Frontal cortex (tissue), 4 donors: ENCODE measurements around the gene CCNB1. TPM values are rescaled to one million over a fixed set of nuclear protein-coding genes. Genes with fewer than 3 reads are reported as not detected.
"Not testable (repeated sequence)": the region's sequence is repeated elsewhere in the genome, so short reads cannot be mapped to it uniquely, and the experiment has no call there.

Experiments used
- DNase-seq, 2 donors: peaks; one replicate each; pipeline ENCODE4 v3.0.0; 2012; ENCODE audit warnings: low spot score in 2 of 2
- FAIRE-seq: peaks from 2 replicates; lab custom pipeline; 2012; peaks lifted over from hg19 to GRCh38; lab: Jason Lieb, UNC
- total RNA-seq: library from RNA; depleted of rRNA; stranded (reverse); fragments of >200 nt; gene quantifications from one replicate; pipeline ENCODE4 v1.2.3, GENCODE V29; 2014
- donor health status: control.
- donor health status: control.
- donor health status: control.

Gene CCNB1
- total RNA-seq, result 26.5 TPM

GRCh38 chr5:69166686-69167492 lies at the start of gene CCNB1:
Gene CCNB1 (plus strand): TSS chr5:69167150. CDS start chr5:69167263, 113 bp downstream.
- FAIRE-seq, result peak; percentile 10
- peak; percentile 88 to 99 for DNase-seq

GRCh38 chr5:69129413-69129812 lies 37.5 kb upstream of the CCNB1 start:
- DNase-seq, result no peak
- FAIRE-seq, result no peak

DNA sequence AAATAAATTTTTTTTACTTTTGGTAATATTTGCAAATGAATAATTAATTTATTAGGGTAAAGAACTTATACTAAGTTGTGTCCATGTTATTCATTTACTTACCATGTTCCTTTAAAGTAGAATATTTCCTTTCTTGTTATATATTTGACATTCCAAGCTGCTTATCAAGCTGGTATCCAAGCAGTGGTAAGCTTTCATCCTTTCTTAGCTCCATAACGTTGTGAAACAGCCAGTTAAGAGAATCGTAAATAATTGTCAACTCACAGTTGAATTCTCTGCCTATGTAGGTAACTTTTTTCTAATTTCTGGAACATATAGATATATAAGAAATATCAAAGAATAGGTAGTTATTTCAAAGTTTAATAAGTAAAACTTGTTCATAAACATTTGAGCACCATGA lies 36.7 kb upstream of the CCNB1 start:
- FAIRE-seq (no peak), DNase-seq (no peak)

- FAIRE-seq (no peak), DNase-seq (no peak)
These were observed 35.6 kb upstream of the CCNB1 start for GRCh38 chr5:69131304-69131703.

GRCh38 chr5:69134126-69134525 lies 32.8 kb upstream of the CCNB1 start:
- FAIRE-seq, result no peak
- DNase-seq, result no peak

GRCh38 chr5:69136293-69136692 lies 30.7 kb upstream of the CCNB1 start:
- FAIRE-seq (no peak), DNase-seq (no peak)

DNA sequence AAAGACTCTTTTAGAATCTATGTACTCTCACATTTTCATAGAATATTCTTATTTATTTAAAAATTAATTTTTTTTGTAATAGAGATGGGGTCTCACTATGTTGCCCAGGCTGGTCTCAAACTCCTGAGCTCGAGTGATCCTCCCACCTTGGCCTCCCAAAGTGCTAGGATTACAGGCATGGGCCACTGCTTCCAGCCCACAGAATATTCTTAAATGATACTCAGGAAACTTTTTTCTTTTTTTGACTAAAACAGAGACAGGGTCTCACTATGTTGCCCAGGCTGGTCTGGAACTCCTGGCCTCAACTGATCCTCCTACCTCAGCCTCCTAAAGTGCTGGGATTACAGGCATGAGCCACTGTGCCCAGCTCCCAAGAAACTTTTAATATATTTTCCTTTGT lies 29.7 kb upstream of the CCNB1 start:
- not testable (repeated sequence) for FAIRE-seq, DNase-seq

GRCh38 chr5:69137807-69138206 lies 29.1 kb upstream of the CCNB1 start:
- no peak for FAIRE-seq
- no peak for DNase-seq

DNA sequence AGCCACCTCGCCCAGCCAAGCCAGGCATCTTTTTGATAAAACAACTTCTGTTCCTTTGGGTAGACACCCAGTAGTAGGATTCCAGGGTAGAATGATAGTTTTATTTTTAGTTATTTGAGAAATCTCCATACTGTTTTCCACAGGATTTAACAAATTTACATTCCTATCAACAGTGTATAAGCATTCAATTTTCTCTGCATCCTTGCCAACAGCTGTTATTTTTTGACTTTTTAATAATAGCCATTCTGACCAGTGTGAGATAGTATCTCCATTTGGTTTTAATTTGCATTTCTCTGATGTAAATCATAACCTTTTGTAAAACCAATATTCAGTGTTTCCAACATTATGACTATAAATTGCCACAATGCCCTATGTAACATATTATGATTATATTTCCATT lies 28.2 kb upstream of the CCNB1 start:
- no peak for FAIRE-seq
- no peak for DNase-seq

DNA sequence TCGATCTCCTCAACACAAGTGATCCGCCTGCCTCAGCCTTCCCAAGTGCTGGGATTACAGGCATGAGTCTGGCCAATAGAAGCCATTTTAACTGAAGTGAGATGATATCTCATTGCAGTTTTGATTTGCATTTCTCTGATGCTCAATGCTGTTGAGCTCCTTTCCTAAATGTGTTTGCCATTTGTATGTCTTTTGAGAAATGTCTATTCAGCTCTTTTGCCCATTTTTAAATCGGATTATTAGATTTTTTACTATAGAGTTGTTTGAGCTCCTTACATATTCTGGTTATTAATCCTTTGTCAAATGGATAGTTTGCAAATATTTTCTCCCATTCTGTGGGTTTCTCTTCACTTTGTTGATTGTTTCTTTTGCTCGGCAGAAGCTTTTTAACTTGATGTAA lies 26.7 kb upstream of the CCNB1 start:
- not testable (repeated sequence) for DNase-seq, FAIRE-seq

DNA sequence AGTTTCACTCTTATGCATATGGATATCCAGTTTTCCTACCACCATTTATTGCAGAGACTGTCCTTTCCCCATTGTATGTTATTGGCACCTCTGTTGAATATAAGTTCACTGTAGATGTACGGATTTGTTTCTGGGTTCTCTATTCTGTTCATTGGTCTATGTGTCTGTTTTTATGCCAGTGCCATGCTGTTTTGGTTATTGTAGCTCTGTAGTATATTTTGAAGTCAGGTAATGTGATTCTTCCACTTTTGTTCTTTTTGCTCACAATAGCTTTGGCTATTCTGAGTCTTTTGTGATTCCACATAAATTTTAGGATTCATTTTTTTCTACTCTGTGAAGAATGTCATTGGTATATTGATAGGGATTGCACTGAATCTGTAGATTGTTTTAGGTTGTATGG lies 26.1 kb upstream of the CCNB1 start:
- FAIRE-seq, result no peak
- no peak for DNase-seq

- not testable (repeated sequence) for DNase-seq, FAIRE-seq
These were observed 18.4 kb upstream of the CCNB1 start for GRCh38 chr5:69148576-69148975.

- FAIRE-seq (no peak), DNase-seq (no peak)
These were observed 17.8 kb upstream of the CCNB1 start for GRCh38 chr5:69148981-69149675.

GRCh38 chr5:69149676-69150010 lies 17.3 kb upstream of the CCNB1 start:
- FAIRE-seq (no peak), DNase-seq (no peak)

- DNase-seq (no peak), FAIRE-seq (no peak)
These were observed 14.2 kb upstream of the CCNB1 start for GRCh38 chr5:69152731-69153130.

GRCh38 chr5:69156456-69156855 lies 10.5 kb upstream of the CCNB1 start:
- no peak for FAIRE-seq

DNA sequence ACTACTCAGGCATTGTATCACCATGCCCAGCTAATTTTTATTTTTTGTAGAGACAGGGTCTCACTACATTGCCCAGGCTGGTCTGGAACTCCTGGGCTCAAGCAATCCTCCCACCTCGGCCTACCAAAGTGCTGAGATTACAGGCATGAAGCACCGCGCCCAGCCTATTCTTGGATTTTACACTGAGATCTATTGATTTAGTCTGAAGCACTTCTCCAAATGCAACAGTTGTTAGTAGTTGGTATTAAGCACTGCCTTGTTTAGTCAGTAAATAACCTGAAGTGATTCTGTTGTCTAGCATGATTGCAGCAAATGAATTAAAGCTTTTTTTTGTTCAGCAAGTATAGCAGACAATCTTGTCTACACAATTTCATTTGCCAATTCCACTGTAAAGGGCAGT lies 8.9 kb upstream of the CCNB1 start:
- no peak for FAIRE-seq

More at GRCh38 chr5:69156456-69156855, 10.5 kb upstream of the CCNB1 start:
- no peak for DNase-seq

GRCh38 chr5:69160651-69161050 lies 6.3 kb upstream of the CCNB1 start:
- FAIRE-seq (no peak), DNase-seq (no peak)

More for the DNA sequence above, 8.9 kb upstream of the CCNB1 start:
- DNase-seq, result no peak

GRCh38 chr5:69167493-69167855 lies 524 bp downstream of the CCNB1 start:
- no peak for DNase-seq
- FAIRE-seq, result no peak

- no peak for FAIRE-seq
- DNase-seq, result no peak
These were observed 979 bp downstream of the CCNB1 start for GRCh38 chr5:69167929-69168328.

DNA sequence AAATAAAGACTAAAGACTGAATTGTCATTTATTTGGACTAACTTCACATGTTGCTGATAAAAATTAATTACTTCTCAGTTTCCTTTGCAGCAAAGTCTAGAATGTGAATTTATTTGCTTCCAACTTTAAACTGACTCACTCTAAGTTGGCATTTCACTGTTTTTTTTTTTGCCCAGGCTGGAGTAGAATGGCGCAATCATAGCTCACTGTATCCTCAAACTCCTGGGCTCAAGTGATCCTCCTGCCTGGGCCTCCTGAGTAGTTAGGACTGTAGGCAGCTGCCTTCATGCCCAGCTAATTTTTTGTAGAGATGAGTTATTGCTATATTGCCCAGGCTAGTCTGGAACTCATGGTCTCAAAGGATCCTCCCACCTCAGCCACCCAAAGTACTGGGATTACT lies 3.5 kb downstream of the CCNB1 start:
- no peak for DNase-seq
- FAIRE-seq, result no peak
